NCI-H2227 treated with DMSO at 0.1 percent for 48 hours (cell line): ENCODE data around the gene TRPV2.

Experiments
- DNase-seq: peaks from one replicate; lab custom pipeline; 2025; lab: John Stamatoyannopoulos, UW

The TRPV2 gene

GRCh38 chr17:16459271-16459670 lies 43.9 kb downstream of the TRPV2 start:
- DNase-seq: no peak

GRCh38 chr17:16459855-16460550 lies 44.6 kb downstream of the TRPV2 start:
- DNase-seq: no peak

DNA sequence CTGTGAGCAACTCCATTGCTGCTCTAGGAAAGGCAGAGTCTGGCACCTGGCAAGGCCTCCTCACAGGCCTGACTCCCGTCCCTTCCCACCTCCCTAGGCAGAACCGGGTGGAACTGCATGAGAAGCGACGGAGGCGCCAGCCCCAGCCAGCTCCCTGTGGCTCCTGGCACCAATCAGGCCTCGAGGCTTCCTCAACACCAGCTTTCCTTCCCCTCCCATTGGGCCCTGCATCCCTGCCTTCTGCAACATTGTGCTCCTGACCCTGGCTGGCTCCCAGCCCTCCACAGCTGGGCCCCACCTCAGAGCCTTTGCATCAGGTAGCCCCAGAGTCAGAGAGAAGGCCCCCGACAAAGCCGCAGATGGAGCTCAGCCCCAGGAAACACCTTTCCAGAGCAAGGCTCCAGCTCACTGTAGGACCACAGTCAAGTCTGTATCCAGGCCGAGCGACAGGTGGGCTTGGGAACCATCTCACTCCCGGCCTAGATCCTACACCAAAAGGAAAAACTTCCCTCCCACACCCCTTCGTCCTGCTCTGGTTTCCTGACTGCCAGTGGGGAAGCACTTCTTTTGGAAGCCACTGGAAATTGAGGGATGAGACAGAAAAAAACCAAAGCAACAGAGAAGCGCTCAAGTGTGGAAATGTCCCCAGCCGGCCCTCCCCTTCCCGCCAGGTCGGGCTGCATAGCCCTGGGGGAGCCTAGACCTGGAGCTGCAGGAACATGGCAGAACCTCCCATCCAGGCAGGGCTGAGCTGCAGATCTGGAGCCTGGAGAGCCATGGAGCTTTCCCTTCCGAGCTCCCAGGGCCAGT lies 45.6 kb downstream of the TRPV2 start:
- no peak for DNase-seq

DNA sequence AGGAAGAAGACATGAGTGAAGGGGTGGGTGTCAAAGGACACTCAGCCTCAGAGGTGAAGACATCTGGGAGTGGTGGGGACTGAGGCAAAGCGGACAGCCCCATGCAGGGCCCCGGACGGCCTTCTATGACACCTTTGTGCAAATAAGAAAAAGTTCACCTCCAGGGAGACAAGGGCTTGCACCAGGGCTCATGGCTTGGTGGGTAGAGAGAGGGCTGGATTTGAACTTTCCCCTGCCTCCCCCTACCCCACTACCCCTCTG lies 46.2 kb downstream of the TRPV2 start:
- DNase-seq: no peak

DNA sequence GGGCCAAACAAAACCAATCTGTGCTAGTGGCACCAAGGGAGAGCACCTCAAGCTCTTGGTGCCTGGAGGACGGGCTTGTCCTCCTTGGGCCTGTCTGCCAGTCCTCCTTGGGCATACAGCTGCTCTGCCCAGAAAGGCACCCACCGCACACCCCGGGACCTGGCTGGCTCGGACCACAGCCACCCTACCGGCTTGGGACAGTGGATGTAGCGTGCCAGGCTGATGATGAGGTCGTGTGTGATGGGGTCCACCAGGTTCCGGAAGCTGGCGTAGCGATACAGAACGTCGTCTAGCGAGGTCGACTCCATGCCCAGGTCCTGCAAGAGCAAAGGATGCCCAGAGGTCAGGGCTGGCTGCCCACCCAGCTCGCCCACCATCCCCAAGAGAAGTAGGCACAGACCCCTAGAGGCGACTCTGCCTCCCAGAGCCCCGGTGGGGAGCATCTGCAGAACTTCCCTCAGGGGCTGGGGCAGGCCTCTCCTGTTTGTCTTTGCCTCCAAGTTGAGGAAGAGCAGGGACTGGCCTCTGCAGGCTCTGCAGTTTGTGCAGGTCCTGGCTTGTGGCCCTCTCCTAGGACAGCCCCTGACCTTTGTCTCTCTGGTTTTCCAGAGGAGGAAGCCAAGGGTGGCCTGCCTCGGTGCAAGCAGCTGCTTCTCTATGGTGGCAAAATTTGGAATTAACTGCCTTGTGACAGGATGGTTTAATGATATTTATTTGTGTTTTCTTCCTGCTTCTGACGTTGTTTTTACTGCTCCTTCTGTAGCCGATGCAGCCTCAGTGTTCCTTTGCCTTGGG lies 46.9 kb downstream of the TRPV2 start:
- DNase-seq: no peak

DNA sequence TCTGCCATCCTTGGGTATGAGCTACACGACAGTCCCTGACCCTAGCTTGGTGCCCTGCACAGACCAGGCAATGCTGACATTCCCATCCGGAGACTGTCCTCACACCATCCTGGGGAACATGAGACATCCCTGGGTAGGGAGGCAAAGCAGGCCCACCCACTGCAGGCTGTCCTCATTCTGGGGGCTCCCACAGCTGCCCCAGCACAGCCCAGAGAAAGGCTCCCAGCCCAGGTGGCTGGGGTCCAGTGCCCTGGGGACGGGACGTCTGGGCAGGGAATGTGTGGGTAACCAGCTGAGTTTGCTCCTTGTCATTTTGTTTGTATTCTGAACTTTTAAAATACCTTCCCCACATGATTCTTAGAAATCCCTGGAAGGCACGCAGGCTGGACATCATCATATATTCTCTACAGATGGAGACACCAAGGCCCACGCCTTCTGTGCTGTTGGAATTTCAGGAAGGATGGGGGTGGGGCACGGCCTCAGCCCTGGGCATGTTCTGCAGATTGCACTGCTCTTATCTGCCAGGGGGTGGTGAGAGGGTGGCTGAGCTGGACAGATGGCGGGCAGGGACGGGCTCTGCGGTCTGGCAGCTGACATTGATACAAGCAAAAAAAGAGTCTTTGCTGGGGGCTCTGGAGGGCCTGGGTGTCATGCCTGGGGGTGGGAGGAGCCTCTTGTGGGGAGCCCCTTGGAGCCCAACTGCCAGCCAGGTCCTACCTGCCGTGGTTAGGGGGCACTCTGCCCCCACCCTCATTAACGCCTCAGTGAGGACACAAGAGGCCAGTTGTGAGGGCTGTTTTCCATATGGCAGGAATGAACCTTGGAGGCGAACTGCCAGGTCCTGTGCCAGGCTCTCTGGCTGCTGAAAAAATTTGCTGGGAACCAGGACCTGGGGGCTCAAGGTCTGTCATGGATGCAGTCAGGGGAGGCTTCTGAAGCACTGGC lies 48.3 kb downstream of the TRPV2 start:
- DNase-seq: peak; percentile 42

DNA sequence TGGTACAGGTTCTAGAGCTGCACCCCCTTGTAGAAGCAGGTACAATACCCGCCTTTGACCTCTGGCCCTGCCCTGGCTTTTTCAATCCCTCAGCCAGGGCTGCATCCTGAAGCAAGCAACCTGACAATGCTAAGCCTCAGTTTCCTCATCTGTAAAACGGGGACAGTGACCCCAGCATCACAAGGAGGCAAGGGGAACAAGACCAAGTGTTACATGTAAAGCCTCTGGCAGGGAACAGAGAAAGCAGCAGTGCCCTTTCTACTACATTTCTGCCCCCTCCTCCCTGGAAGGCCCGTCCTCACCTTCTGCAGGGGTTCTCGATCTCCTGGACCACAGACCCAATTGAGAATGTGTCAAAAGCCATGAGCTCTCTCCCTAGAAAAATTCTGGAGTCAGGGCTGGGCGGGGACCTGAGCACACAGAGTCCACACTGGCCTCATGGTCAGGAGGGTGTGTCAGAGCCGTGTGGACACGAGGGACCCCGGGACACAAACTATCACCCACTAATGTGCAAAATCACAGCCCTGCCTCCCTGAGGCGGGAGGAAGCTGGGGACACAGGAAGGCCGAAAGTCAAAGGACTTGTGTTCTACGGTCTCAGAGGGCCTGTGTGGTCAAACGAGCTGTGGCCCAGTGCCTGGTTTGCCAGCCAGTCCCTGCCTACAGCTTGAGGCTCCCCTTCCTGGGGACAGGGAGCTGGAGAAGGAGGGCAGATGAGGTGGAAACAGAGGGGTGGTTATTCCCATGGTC lies 49.1 kb downstream of the TRPV2 start:
- no peak for DNase-seq

GRCh38 chr17:16465052-16465312 lies 49.6 kb downstream of the TRPV2 start:
- DNase-seq: no peak

- no peak for DNase-seq
Measured at GRCh38 chr17:16465861-16466338, 50.5 kb downstream of the TRPV2 start.

DNA sequence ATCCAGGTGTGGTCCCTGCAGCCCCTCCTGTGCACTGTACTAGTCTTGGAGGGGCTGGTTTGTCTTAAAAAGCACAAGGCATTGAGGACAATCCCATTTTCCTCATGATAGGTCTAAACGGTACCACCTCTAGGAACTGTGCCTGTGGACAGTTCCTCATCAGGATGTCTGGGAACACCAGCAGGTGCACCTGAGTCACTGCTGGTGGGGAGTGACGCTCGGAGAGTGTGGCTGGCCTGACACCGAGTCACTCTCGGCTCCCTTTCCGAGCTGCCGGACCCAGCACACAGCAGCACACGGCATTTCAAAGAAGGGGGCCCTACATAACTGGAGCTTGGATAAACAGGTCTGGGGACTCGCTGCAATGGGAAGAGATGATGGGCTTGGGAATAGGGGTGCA lies 51.0 kb downstream of the TRPV2 start:
- no peak for DNase-seq

DNA sequence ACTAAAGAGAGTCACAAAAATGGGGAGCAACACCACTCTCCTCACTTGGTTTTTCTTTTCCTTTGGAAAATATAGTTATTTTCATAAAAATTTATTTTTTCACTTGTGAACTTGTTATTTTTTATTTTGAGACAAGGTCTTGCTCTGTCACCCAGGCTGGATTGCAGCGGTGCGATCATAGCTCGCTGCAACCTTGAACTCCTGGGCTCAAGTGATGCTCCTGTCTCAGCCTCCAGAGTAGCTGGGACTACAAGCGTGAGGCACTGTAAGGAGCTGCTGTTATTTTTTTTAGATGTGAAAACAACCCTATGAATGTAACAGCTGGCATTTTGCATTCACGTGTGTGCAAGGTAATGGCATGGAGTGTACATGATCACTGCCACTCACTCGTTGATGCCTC lies 51.7 kb downstream of the TRPV2 start:
- DNase-seq: no peak

DNA sequence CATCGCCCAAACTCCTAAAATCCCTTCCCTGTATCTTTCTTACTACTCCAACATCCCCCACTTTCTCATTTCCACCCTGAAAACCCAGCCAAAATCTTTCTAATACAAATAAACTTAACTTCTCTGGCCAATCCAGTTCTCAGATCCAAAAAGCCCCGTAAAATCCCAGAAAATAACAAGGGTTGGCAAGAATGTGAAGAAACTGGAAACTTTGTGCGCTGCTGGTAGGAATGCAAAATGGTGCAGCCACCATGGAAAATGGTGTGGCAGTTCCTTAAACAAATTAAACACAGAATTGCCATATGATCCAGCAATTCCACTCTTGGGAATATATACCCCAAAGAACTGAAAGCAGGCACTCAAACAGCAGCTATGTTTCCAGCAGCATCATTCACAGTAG lies 52.5 kb downstream of the TRPV2 start:
- DNase-seq: no peak

GRCh38 chr17:16468428-16468992 lies 53.1 kb downstream of the TRPV2 start:
- no peak for DNase-seq

GRCh38 chr17:16470265-16470664 lies 54.9 kb downstream of the TRPV2 start:
- no peak for DNase-seq

DNA sequence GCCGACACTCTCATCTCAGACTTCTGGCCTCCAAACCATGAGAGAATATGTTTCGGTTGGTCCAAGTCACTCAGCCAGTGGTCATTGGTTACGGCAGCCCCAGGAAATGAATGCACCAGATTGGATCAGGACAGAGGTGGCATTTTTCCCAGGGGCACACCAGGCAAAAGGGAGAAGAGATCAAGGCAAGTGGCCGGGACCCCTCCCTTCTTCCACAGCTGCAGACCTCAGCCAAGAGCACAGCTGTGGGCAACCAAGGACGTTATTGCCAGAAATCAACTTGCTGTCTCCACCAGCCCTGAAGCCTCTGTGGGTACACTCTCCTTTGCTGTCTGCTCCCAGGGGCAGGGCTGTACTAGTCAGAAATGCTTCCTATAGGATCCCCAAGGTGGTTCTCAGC lies 55.9 kb downstream of the TRPV2 start:
- no peak for DNase-seq

DNA sequence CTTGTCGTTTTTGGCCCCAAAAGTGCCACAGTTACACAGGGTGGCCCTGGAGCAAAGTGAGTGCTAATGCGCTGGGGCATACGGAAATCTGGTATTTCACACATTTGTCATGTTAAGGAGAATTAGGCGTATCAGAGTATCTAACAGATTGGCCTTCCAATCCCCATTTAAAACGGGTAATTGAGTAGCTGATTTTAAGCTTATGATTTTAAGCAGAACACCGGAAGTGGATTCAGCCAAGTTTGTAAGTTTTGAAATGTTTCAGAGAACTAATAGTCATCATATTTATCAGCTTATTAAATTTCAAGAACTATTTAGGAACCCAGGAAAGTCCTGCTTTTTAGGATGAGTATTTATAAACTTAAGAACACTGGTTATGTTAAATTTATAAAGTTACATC lies 57.2 kb downstream of the TRPV2 start:
- no peak for DNase-seq

GRCh38 chr17:16473044-16474011 lies 58.0 kb downstream of the TRPV2 start:
- no peak for DNase-seq

DNA sequence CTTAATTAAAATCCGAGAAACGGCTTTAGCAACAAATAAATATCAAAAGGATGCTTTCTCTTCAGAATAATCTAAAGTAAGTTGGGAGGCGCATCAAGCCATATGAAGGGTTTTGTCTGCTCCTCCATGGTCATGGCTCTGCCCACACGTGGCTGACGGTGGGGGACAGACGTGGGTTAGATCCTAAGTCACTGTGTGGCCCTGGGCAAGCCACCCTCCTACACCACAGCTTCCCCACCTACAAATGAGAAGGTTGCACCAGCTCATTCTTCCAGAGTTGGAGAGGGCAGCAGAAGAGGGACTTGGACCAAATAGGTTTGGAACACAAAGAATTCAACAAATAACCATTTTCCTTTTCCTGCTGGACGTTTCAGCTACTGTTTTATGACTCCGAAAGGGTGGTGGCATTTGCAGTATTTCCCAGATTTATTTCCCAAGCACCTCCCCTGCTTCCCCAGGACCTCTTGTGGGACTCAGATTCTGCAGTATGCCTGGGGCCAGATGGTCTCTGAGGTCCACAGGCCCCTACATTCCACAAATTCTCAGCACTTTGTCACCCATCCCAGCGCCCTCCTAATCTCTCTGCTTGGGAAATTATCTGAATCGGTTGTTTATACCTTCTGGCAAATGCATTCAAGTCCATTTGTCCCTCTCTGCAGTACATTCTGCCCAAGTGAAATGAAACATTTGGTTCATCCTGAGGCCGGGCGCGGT lies 58.8 kb downstream of the TRPV2 start:
- DNase-seq: no peak

- DNase-seq: no peak
Measured at GRCh38 chr17:16475179-16475704, 59.9 kb downstream of the TRPV2 start.
